Smooth muscle cell (in vitro differentiated cells): ENCODE data around the gene RBMS1. TPM values are rescaled to one million over a fixed set of nuclear protein-coding genes. Genes with fewer than 3 reads are reported as not detected.

Source experiments
- DNase-seq: peaks from one replicate; lab custom pipeline; 2025; ENCODE audit not compliant: unreplicated experiment; lab: John Stamatoyannopoulos, UW
- H2AFZ ChIP-seq: fragments of 200-600 bp; sonication (generic); 2 replicates; pipeline ENCODE4 v1.6.0; 2016; ENCODE audit warnings: antibody characterized with exemption, low read depth, mild to moderate bottlenecking
- H3F3A ChIP-seq: fragments of 200-600 bp; sonication (generic); 2 replicates; pipeline ENCODE4 v1.6.0; 2017; ENCODE audit warnings: antibody characterized with exemption, low read depth
- H3K27ac ChIP-seq: fragments of 200-600 bp; sonication (generic); 2 replicates; pipeline ENCODE4 v1.5.1; 2016; ENCODE audit warnings: low read depth, mild to moderate bottlenecking
- H3K27me3 ChIP-seq: fragments of 200-600 bp; sonication (generic); 2 replicates; pipeline ENCODE4 v1.6.1; 2016; ENCODE audit warnings: low read depth, mild to moderate bottlenecking
- H3K36me3 ChIP-seq: fragments of 200-600 bp; sonication (generic); 2 replicates; pipeline ENCODE4 v1.5.1; 2016; ENCODE audit warnings: low read depth
- H3K4me1 ChIP-seq: fragments of 200-600 bp; sonication (generic); 2 replicates; pipeline ENCODE4 v1.5.1; 2016; ENCODE audit warnings: low read depth
- H3K4me2 ChIP-seq: fragments of 200-600 bp; sonication (generic); 2 replicates; pipeline ENCODE4 v1.6.0; 2016; ENCODE audit warnings: mild to moderate bottlenecking
- H3K4me3 ChIP-seq: fragments of 200-600 bp; sonication (generic); 2 replicates; pipeline ENCODE4 v1.5.1; 2016; ENCODE audit warnings: mild to moderate bottlenecking
- H3K79me2 ChIP-seq: fragments of 200-600 bp; sonication (generic); 2 replicates; pipeline ENCODE4 v1.6.0; 2016; ENCODE audit warnings: low read depth, mild to moderate bottlenecking
- H3K9ac ChIP-seq: fragments of 200-600 bp; sonication (generic); 2 replicates; pipeline ENCODE4 v1.6.0; 2016; ENCODE audit warnings: low read depth
- H3K9me3 ChIP-seq: fragments of 200-600 bp; sonication (generic); replicated peaks from 2 replicates; pipeline ENCODE4 v1.5.1; 2016; ENCODE audit warnings: low read depth
- H4K20me1 ChIP-seq: fragments of 200-600 bp; sonication (generic); 2 replicates; pipeline ENCODE4 v1.6.0; 2016; ENCODE audit warnings: low read depth
- WGBS: methylation state at CpG from one replicate; pipeline ENCODE4 v1.1.7; 2016; ENCODE audit warnings: low lambda C conversion rate; 5-methylcytosine and 5-hydroxymethylcytosine counted together
- polyA plus RNA-seq: library from polyadenylated mRNA; unstranded; fragments of >200 nt; fragmentation: Nextera tagmentation; extraction: Ambion mirVana; gene quantifications from 2 replicates; pipeline ENCODE4 v1.2.1, GENCODE V29; 2016
- total RNA-seq: library from RNA; depleted of rRNA; stranded (reverse); fragments of >200 nt; gene quantifications from 2 replicates; pipeline ENCODE4 v1.2.3, GENCODE V29; 2014
- TF ChIP-seq, protein P1 (sequence below): fragments of 200-600 bp; sonication (generic); IDR thresholded peaks from 2 replicates; pipeline ENCODE4 v1.5.1; 2017; ENCODE audit warnings: borderline replicate concordance, mild to moderate bottlenecking, antibody characterized with exemption; ENCODE audit not compliant: insufficient read depth, poor library complexity, severe bottlenecking

Gene RBMS1
- total and polyA plus RNA-seq, 2 experiments from 2014 or later: 103 to 160 TPM

DNA sequence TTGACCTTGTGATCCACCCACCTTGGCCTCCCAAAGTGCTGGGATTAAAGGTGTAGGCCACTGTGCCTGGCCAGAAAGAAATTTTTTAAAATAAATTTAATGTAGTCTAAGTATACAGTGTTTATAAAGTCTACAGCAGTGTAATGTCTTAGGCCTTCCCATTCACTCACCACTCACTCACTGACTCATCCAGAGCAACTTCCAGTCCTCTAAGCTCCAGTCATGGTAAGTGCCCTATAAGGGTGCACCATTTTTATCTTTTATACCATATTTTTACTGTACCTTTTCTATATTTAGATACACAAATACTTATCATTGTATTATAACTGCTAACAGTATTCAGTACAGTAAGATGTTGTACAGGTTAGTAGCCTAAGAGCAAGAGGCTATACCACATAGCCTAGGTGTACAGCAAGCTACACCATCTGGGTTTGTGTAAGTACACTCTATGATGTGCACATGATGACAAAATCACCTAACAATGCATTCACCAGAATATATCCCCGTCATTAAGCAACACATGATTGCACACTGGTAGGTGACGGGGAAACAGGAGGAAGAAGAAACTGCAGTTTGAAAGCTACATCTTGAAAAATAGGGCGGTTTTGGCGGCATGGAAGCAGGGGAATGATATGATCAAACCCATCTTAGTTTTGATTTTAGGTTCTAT, 188.4 kb downstream of the RBMS1 start:
- Histone ChIP-seq H3K27me3 (no peaks in the 10 kb centered on the region), H3K4me1 (peaks cover 12% of the 10 kb centered on the region), H4K20me1 (peaks cover 53% of the 10 kb centered on the region), H3K9ac (no peak overlapping the region), H3K9me3 (no peaks in the 10 kb centered on the region), H3K4me2 (no peak overlapping the region), H3K79me2 (peaks cover 93% of the 10 kb centered on the region), H2AFZ (no peak overlapping the region), H3K4me3 (no peak overlapping the region), H3F3A (peaks cover 16% of the 10 kb centered on the region), H3K27ac (peak overlapping the region; percentile 84), H3K36me3 (peaks cover 9% of the 10 kb centered on the region)
- WGBS: 81% methylated on average over 4 of the region's 4 CpGs
- TF ChIP-seq, protein P1, sequence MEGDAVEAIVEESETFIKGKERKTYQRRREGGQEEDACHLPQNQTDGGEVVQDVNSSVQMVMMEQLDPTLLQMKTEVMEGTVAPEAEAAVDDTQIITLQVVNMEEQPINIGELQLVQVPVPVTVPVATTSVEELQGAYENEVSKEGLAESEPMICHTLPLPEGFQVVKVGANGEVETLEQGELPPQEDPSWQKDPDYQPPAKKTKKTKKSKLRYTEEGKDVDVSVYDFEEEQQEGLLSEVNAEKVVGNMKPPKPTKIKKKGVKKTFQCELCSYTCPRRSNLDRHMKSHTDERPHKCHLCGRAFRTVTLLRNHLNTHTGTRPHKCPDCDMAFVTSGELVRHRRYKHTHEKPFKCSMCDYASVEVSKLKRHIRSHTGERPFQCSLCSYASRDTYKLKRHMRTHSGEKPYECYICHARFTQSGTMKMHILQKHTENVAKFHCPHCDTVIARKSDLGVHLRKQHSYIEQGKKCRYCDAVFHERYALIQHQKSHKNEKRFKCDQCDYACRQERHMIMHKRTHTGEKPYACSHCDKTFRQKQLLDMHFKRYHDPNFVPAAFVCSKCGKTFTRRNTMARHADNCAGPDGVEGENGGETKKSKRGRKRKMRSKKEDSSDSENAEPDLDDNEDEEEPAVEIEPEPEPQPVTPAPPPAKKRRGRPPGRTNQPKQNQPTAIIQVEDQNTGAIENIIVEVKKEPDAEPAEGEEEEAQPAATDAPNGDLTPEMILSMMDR: no peak
- DNase-seq: no peak

GRCh38 chr2:160303527-160303926, 190.1 kb downstream of the RBMS1 start:
- Histone ChIP-seq H3K27ac (peak overlapping the region; percentile 84), H3K79me2 (peaks cover 83% of the 10 kb centered on the region), H4K20me1 (peaks cover 36% of the 10 kb centered on the region), H3K4me1 (no peaks in the 10 kb centered on the region), H3K9ac (no peak overlapping the region), H2AFZ (no peak overlapping the region), H3K9me3 (no peaks in the 10 kb centered on the region), H3K27me3 (no peaks in the 10 kb centered on the region), H3K4me2 (no peak overlapping the region), H3F3A (peaks cover 7% of the 10 kb centered on the region), H3K4me3 (no peak overlapping the region), H3K36me3 (peaks cover 9% of the 10 kb centered on the region)
- TF ChIP-seq, protein P1: no peak
- no peak for DNase-seq
- 97% methylated on average over 3 of the region's 3 CpGs for WGBS

DNA sequence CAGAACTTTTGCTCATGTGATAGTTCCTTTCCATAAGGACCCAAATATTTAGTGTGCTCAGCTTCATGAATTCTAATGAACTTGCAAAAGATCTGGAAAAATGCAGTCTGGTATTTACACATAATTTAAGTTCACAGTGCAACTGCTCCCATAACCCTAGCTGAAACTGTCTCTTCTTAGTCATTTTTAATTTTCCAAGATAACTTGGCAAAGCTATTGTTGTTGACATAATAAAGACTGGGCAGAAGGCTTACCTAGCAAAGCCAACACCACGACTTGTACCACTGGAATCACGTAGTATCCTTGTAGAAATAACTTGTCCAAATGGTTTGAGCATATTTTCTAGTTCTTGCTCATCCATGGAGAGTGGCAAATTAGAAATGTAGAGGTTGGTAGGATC, 190.5 kb downstream of the RBMS1 start:
- H2AFZ ChIP-seq: no peak overlapping the region
- 100% methylated on average over 2 of the region's 2 CpGs for WGBS
- H3K9me3 ChIP-seq: no peaks in the 10 kb centered on the region
- peaks cover 31% of the 10 kb centered on the region for H4K20me1 ChIP-seq
- H3K36me3 ChIP-seq: peaks cover 9% of the 10 kb centered on the region
- TF ChIP-seq, protein P1: no peak
- no peak overlapping the region for H3K9ac ChIP-seq
- H3K4me1 ChIP-seq: no peaks in the 10 kb centered on the region
- H3K4me2 ChIP-seq: no peak overlapping the region
- no peak for DNase-seq
- H3K4me3 ChIP-seq: no peak overlapping the region
- peaks cover 4% of the 10 kb centered on the region for H3F3A ChIP-seq
- no peaks in the 10 kb centered on the region for H3K27me3 ChIP-seq
- H3K79me2 ChIP-seq: peaks cover 80% of the 10 kb centered on the region
- no peak overlapping the region for H3K27ac ChIP-seq

GRCh38 chr2:160301420-160301819, 192.2 kb downstream of the RBMS1 start:
- peaks cover 67% of the 10 kb centered on the region for H3K79me2 ChIP-seq

More at GRCh38 chr2:160301420-160301819, 192.2 kb downstream of the RBMS1 start:
- no peak overlapping the region for H3K4me2 ChIP-seq
- H3K36me3 ChIP-seq: peaks cover 9% of the 10 kb centered on the region
- TF ChIP-seq, protein P1: no peak
- H3F3A ChIP-seq: peaks cover 12% of the 10 kb centered on the region
- no peak overlapping the region for H2AFZ ChIP-seq
- DNase-seq: no peak
- H4K20me1 ChIP-seq: peaks cover 17% of the 10 kb centered on the region
- peak overlapping the region; percentile 9 for H3K27ac ChIP-seq
- H3K4me3 ChIP-seq: no peak overlapping the region
- H3K9me3 ChIP-seq: no peaks in the 10 kb centered on the region
- WGBS: 79% methylated on average over 2 of the region's 2 CpGs
- H3K27me3 ChIP-seq: no peaks in the 10 kb centered on the region
- no peaks in the 10 kb centered on the region for H3K4me1 ChIP-seq
- H3K9ac ChIP-seq: no peak overlapping the region
